Natural killer cell treated with Interleukin-12 subunit alpha and Interleukin-12 subunit beta and Interleukin-15 and Interleukin-18, amount 100 ng/mL, for 72 hours (primary cell): ENCODE data around the gene PRPH. TPM values are rescaled to one million over a fixed set of nuclear protein-coding genes. Genes with fewer than 3 reads are reported as not detected.
"Not testable (repeated sequence)": the region's sequence is repeated elsewhere in the genome, so short reads cannot be mapped to it uniquely, and the experiment has no call there.

Source experiments
- ATAC-seq, 2 donors: fragments of 150-1000 bp; cut with Tn5 transposase in 1 of 2; sonication (Bioruptor Pico), chemical (Tn5 transposase) in 1 of 2; 2 replicates each; pipeline ENCODE4 v1.10.0; 2021
- DNase-seq: peaks from one replicate; pipeline ENCODE4 v3.0.0; 2022; ENCODE audit warnings: low spot score
- H3K27ac Mint-ChIP-seq, 2 donors: 1 replicate in 1 of 2; 2 replicates in 1 of 2; pipeline ENCODE4 v1.8.0; 2022; ENCODE audit warnings: mixed read lengths in 2 of 2, mild to moderate bottlenecking in 1 of 2, moderate library complexity in 1 of 2
- H3K27me3 Mint-ChIP-seq, 2 donors: 1 replicate in 1 of 2; 2 replicates in 1 of 2; pipeline ENCODE4 v1.8.0; 2022; ENCODE audit warnings: mixed read lengths in 2 of 2
- H3K36me3 Mint-ChIP-seq: one replicate; pipeline ENCODE4 v1.8.0; 2022; ENCODE audit warnings: mixed read lengths
- H3K4me1 Mint-ChIP-seq, 2 donors: 1 replicate in 1 of 2; 2 replicates in 1 of 2; pipeline ENCODE4 v1.8.0; 2022; ENCODE audit warnings: low read depth in 2 of 2, mixed read lengths in 2 of 2, mild to moderate bottlenecking in 1 of 2
- H3K4me3 Mint-ChIP-seq: one replicate; pipeline ENCODE4 v1.8.0; 2022; ENCODE audit warnings: mixed read lengths
- H3K9me3 Mint-ChIP-seq: 2 replicates; pipeline ENCODE4 v1.8.0; 2022; ENCODE audit warnings: mixed read lengths
- total RNA-seq, 2 donors: library from RNA; stranded (reverse); gene quantifications; one replicate each; pipeline ENCODE4 v1.2.3, GENCODE V29; 2022

The PRPH gene
- total RNA-seq, 2 donors from 2014 or later = not detected

DNA sequence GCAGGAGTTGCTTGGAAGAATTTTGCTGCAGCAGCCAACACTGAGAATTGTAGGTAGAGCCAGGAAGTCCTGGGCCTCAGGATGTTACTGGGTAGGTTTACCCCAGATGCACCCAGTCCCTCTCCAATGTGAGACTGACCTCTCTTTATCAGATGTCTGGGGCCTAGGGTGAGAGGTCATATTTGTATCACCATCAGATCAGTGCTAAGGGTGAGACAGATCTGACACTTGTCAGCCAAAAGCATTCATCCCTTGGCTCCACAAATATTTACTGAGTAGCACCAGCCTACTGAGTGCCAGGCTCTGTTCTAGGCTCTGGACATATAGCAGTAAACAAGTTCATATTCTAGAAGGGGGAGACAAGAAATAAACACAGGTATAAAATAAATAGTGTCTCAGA lies 32.4 kb downstream of the PRPH start:
- no peaks in the 10 kb centered on the region for H3K9me3 Mint-ChIP-seq
- peaks cover 2 to 5% of the 10 kb centered on the region in 2 donors for H3K27me3 Mint-ChIP-seq
- H3K27ac Mint-ChIP-seq = no peak overlapping the region
- ATAC-seq (no peak), DNase-seq (no peak)
- H3K4me1 Mint-ChIP-seq = peaks cover 6 to 13% of the 10 kb centered on the region in 2 donors
- H3K4me3 Mint-ChIP-seq = no peak overlapping the region
- no peaks in the 10 kb centered on the region for H3K36me3 Mint-ChIP-seq

DNA sequence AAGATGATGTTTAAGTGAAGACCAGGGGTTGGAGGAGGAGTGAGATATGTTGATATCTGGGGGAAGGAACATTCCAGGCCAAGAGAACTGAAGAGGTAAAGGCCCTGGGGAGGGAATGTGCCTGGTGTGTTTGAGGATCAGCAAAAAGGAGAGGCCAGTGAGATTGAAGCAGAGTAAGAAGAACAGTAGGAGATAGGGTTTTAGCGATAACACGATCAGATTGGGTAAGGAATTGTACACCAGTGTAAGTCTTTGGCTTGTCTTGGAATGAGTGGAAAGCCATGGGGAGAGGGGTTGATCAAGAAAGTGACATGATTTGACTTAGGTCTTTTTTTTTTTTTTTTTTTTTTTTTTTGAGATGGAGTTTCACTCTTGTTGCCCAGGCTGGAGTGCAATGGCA lies 32.9 kb downstream of the PRPH start:
- peaks cover 5 to 12% of the 10 kb centered on the region in 2 donors for H3K4me1 Mint-ChIP-seq
- DNase-seq (no peak), ATAC-seq (no peak)
- no peak overlapping the region for H3K4me3 Mint-ChIP-seq
- H3K27ac Mint-ChIP-seq = no peak overlapping the region
- H3K27me3 Mint-ChIP-seq = peaks cover 7 to 8% of the 10 kb centered on the region in 2 donors
- H3K36me3 Mint-ChIP-seq = no peaks in the 10 kb centered on the region
- no peaks in the 10 kb centered on the region for H3K9me3 Mint-ChIP-seq

DNA sequence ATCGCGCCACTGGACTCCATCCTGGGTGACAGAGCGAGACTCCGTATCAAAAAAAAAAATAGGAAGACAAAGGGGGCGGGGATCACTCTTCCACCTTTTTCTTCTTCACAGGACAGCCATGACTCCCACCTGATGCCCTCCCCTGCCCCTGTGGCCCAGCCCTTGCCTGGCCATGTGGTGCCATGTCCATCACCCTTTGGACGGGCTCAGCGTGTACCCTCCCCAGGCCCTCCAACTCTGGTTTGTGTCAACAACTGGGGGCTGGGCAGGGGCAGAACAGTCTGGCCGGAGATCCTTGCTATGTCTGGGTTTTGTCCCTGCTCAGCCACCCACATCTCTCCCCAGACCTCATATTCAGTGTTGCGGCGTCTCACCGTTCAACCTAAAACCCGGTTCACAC lies 33.9 kb downstream of the PRPH start:
- Mint-ChIP-seq H3K9me3 (no peaks in the 10 kb centered on the region), H3K36me3 (no peaks in the 10 kb centered on the region), H3K27ac (no peak overlapping the region), H3K27me3 (peaks cover 9 to 10% of the 10 kb centered on the region in 2 donors), H3K4me3 (no peak overlapping the region), H3K4me1 (peaks cover 0 to 9% of the 10 kb centered on the region in 2 donors)
- ATAC-seq (no peak), DNase-seq (no peak)

DNA sequence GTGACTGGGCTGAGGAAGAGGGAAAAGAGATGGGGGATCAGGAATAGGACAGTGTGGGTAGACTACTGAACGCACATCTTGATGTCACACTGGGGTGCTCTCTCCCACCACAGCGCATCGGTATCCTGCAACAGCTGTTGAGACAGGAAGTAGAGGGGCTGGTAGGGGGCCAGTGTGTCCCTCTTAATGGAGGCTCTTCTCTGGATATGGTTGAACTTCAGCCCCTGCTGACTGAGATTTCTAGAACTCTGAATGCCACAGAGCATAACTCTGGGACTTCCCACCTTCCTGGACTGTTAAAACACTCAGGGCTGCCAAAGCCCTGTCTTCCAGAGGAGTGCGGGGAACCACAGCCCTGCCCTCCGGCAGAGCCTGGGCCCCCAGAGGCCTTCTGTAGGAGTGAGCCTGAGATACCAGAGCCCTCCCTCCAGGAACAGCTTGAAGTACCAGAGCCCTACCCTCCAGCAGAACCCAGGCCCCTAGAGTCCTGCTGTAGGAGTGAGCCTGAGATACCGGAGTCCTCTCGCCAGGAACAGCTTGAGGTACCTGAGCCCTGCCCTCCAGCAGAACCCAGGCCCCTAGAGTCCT lies 35.2 kb downstream of the PRPH start:
- H3K27me3 Mint-ChIP-seq = peaks cover 17 to 19% of the 10 kb centered on the region in 2 donors
- H3K4me1 Mint-ChIP-seq = peaks cover 0 to 10% of the 10 kb centered on the region in 2 donors
- no peak for DNase-seq
- no peak overlapping the region for H3K27ac Mint-ChIP-seq
- no peak for ATAC-seq
- H3K4me3 Mint-ChIP-seq = no peak overlapping the region
- no peaks in the 10 kb centered on the region for H3K36me3 Mint-ChIP-seq
- H3K9me3 Mint-ChIP-seq = no peaks in the 10 kb centered on the region

DNA sequence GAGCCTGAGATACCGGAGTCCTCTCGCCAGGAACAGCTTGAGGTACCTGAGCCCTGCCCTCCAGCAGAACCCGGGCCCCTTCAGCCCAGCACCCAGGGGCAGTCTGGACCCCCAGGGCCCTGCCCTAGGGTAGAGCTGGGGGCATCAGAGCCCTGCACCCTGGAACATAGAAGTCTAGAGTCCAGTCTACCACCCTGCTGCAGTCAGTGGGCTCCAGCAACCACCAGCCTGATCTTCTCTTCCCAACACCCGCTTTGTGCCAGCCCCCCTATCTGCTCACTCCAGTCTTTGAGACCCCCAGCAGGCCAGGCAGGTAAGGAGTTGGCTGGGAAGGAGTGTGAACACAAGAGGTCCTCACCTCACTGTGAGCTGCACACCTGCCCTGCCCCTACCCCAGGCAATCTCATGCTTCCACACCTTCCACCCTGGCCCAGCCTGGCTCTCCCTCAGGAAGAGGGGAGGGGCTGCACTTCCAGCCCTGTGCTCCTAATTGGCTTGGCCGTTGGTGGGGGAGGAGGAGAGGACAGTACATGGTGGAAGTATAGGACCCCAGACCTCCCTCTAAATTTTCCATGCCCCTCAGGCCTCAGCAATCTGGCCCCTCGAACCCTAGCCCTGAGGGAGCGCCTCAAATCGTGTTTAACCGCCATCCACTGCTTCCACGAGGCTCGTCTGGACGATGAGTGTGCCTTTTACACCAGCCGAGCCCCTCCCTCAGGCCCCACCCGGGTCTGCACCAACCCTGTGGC lies 35.9 kb downstream of the PRPH start:
- H3K36me3 Mint-ChIP-seq = no peaks in the 10 kb centered on the region
- H3K27ac Mint-ChIP-seq = no peak overlapping the region

DNA sequence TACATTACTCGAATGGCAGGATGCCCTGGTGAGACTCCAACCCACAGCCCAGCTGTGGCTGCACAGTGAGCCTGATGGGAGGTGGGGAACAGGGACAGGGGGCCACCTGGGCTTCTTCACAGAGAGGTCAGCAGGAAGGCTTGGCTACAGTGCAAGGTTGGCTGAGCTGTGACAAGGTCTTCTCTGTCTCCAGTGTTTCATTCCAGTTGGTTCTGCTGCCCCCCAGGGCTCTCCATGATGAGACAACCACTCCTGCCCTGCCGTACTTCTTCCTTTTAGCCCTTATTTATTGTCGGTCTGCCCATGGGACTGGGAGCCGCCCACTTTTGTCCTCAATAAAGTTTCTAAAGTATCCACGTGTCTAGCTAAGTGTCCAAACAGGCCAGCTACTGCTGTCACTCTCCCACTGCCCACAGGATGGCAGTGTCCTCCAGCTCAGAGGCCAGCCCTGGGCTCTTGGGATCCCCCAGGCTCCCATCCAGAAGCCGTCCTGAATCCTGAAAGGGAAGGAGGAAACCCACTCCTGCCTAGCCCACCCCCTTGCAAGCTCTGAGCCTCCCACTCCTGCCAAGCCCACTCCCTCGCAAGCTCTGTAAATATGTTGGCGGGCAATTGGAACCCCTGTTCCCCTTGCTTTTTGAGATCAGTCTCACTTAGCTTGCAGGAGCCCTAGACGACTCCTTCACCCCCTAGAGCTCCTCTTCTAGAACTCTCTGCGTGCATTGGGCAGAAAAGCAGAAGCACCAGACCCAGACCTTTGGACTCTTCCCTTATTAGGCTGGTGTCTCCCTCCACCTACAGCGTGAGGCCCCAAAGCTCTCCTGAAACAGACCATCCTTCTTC lies 36.7 kb downstream of the PRPH start:
- Mint-ChIP-seq H3K27me3 (peaks cover 24 to 27% of the 10 kb centered on the region in 2 donors), H3K36me3 (no peaks in the 10 kb centered on the region), H3K4me3 (no peak overlapping the region), H3K27ac (no peak overlapping the region), H3K4me1 (peaks cover 0 to 7% of the 10 kb centered on the region in 2 donors), H3K9me3 (no peaks in the 10 kb centered on the region)
- no peak for ATAC-seq
- no peak for DNase-seq

More for the DNA sequence above, 35.9 kb downstream of the PRPH start:
- no peak for DNase-seq
- no peak for ATAC-seq
- Mint-ChIP-seq H3K4me3 (no peak overlapping the region), H3K9me3 (no peaks in the 10 kb centered on the region), H3K4me1 (peaks cover 0 to 9% of the 10 kb centered on the region in 2 donors), H3K27me3 (peaks cover 24 to 26% of the 10 kb centered on the region in 2 donors)

DNA sequence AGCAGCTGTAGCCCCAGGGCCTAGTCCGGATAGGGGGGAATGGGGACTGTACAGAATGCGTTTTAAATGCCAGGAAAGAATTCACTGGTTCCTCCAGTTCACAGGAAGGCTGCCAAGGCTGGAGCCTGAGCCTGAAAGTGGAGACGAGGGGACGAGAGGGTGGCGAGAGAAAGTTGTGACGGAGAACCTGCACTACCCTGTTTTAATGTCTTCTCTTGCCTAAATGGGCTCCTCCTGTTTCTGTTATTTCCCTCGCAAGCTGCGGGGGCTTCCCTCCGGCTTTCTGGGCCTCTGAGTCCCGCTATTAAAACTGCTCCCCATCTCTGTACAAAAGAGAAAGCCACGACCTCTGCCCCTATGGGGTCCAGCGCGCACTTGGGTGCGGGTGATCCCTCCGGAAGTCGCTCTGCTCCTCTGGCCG lies 37.5 kb downstream of the PRPH start:
- H3K4me1 Mint-ChIP-seq = peaks cover 6 to 15% of the 10 kb centered on the region in 2 donors
- H3K4me3 Mint-ChIP-seq = no peak overlapping the region
- H3K36me3 Mint-ChIP-seq = no peaks in the 10 kb centered on the region
- H3K9me3 Mint-ChIP-seq = no peaks in the 10 kb centered on the region
- DNase-seq = no peak
- H3K27me3 Mint-ChIP-seq = peaks cover 32 to 35% of the 10 kb centered on the region in 2 donors
- H3K27ac Mint-ChIP-seq = no peak overlapping the region
- ATAC-seq = no peak

DNA sequence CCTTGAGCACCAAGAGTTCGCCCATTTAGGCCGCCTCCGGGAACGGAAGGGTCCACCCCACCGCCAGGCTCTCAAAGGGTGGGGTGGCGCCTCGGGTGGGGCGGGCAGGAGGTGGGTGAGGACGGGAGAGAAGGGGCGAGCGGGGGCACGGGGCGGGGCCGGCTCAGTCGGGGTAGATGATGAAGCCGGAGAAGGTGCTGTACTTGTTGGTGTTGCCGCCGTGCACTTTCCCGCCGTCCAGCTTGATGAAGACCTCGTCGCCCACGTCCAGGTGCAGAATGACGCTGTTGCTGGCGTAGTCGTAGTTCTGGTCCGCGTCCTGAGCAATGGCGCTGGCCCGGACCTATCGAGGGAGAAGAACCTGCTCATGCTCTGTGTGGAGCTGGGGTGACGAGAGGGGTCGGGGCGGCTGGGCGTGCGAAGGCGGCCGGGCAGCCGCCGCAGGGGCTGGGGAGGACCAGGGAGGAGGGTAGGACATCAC lies 38.0 kb downstream of the PRPH start:
- no peak for ATAC-seq
- H3K36me3 Mint-ChIP-seq = no peaks in the 10 kb centered on the region

DNA sequence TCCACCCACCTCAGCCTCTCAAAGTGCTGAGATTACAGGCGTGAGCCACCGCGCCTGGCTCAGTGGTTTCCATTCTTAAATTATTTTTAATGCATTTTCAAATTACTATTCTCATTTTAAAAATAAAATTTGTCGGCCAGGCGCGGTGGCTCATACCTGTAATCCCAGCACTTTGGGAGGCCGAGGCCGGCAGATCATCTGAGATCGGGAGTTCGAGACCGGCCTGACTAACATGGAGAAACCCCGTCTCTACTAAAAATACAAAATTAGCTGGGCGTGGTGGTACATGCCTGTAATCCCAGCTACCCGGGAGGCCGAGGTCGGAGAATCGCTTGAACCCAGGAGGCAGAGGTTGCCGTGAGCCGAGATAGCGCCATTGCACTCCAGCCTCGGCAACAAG lies 38.8 kb downstream of the PRPH start:
- H3K36me3 Mint-ChIP-seq, DNase-seq, H3K9me3 Mint-ChIP-seq, H3K4me3 Mint-ChIP-seq, ATAC-seq, H3K27ac Mint-ChIP-seq: not testable (repeated sequence)
- Mint-ChIP-seq H3K4me1 (peaks cover 11 to 20% of the 10 kb centered on the region in 2 donors), H3K27me3 (peaks cover 39 to 46% of the 10 kb centered on the region in 2 donors)

More for the DNA sequence above, 38.0 kb downstream of the PRPH start:
- no peak for DNase-seq
- H3K27me3 Mint-ChIP-seq = peaks cover 36 to 40% of the 10 kb centered on the region in 2 donors
- H3K4me3 Mint-ChIP-seq = peak overlapping the region; percentile 39
- peaks cover 11 to 20% of the 10 kb centered on the region in 2 donors for H3K4me1 Mint-ChIP-seq
- no peaks in the 10 kb centered on the region for H3K9me3 Mint-ChIP-seq
- no peak overlapping the region for H3K27ac Mint-ChIP-seq

DNA sequence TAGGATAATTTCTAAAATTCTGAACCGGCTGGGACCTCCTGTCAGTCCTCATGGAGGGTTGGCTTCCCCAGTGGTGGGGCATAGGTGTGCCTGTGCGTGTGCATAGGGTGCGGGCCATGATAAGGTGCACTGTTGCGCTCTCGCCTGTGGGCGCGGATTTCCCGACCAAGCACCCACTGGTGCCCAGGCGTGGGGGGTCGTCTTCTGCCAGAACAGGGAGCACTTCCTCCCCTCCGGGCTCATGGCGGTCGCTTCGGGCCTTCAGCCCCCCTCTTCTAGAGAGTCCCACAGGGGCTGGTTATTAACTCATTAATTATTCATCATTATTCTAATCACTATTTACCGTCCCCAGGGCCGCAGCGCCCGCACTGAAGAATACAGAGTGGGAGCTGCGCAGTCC lies 39.3 kb downstream of the PRPH start:
- Mint-ChIP-seq H3K9me3 (no peaks in the 10 kb centered on the region), H3K27me3 (peaks cover 41 to 46% of the 10 kb centered on the region in 2 donors), H3K36me3 (no peaks in the 10 kb centered on the region), H3K27ac (no peak overlapping the region), H3K4me3 (no peak overlapping the region), H3K4me1 (peaks cover 11 to 20% of the 10 kb centered on the region in 2 donors)
- DNase-seq (no peak), ATAC-seq (no peak)

DNA sequence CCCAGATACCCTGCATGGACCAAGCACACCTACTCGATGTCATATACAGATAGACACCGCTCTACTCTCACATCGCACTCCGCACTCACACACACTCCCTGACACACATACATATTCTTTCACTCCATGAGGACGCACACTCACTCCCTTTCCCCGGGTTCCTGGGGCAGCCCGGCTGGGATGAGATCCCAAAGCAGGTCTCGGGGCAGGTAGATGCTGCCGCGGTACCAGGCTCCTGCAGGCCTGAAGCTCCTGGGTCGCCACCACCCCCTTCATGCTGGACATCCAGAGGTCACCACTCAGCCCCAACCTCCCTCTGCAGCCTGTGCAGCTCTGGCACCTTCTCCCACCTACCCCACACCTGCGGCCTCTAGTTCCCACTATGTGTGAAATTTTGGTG lies 39.7 kb downstream of the PRPH start:
- DNase-seq (no peak), ATAC-seq (no peak)
- H3K36me3 Mint-ChIP-seq = no peaks in the 10 kb centered on the region
- H3K27ac Mint-ChIP-seq = no peak overlapping the region
- H3K4me1 Mint-ChIP-seq = peaks cover 11 to 20% of the 10 kb centered on the region in 2 donors
- peaks cover 43 to 48% of the 10 kb centered on the region in 2 donors for H3K27me3 Mint-ChIP-seq
- H3K4me3 Mint-ChIP-seq = no peak overlapping the region
- no peaks in the 10 kb centered on the region for H3K9me3 Mint-ChIP-seq

DNA sequence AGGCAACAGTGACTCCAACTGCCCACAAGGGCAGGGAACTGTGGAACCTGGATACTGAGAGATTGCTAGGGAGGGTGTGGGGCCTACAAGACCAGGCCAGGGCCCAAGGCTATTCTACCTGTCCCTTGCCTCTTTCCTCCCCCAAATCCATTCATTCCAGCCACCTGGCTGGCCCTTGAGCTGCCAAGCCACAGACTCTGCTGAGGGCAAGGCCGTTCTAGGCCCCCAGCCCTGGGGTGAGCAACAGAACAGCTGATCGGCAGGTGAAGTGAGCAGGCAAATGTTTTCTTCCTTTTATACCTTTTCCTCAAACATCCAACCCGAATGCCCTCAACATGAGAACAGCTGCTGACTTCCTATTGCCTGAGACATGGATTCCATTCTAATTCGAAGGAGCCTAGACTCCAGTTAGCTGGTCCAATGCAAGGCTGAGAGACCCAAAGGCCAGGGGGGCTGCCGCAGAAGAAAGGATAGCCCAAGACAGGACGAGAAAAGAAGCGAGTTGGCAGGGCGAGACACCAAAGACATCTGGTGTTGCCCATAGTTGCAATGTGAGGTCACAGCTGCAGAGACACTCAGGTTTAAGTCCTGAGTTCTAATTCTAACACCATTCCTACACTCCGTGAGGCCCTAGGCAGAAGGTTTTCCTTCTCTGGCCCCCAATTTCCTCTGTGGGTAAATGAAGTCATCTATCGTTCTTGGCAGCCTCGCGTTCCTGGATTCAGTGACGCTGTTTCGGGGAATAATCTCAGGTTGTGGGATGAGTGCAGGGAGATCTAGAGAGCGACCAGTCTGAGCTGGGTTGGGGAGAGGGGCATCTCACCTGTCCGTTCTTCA lies 40.4 kb downstream of the PRPH start:
- Mint-ChIP-seq H3K27me3 (peaks cover 47 to 55% of the 10 kb centered on the region in 2 donors), H3K4me1 (peaks cover 11 to 20% of the 10 kb centered on the region in 2 donors), H3K36me3 (no peaks in the 10 kb centered on the region), H3K9me3 (no peaks in the 10 kb centered on the region), H3K27ac (no peak overlapping the region), H3K4me3 (no peak overlapping the region)
- ATAC-seq = no peak
- DNase-seq = no peak
